Ishikawa (cell line): Measurements from ENCODE around the gene FGFR3.

Experiments
- CEBPB ChIP-seq: IDR thresholded peaks from 2 replicates; pipeline ENCODE4 v1.6.1; 2012
- EGR1 ChIP-seq: IDR thresholded peaks from 2 replicates; pipeline ENCODE4 v1.6.1; 2012
- EP300 ChIP-seq: IDR thresholded peaks from 2 replicates; pipeline ENCODE4 v1.6.1; 2012; ENCODE audit warnings: borderline replicate concordance
- NFIC ChIP-seq: IDR thresholded peaks from 2 replicates; pipeline ENCODE4 v1.6.1; 2012
- YY1 ChIP-seq: IDR thresholded peaks from 2 replicates; pipeline ENCODE4 v1.6.1; 2012; ENCODE audit warnings: low read depth
- ZBTB7A ChIP-seq: IDR thresholded peaks from 2 replicates; pipeline ENCODE4 v1.6.1; 2012; ENCODE audit warnings: low read depth

DNA sequence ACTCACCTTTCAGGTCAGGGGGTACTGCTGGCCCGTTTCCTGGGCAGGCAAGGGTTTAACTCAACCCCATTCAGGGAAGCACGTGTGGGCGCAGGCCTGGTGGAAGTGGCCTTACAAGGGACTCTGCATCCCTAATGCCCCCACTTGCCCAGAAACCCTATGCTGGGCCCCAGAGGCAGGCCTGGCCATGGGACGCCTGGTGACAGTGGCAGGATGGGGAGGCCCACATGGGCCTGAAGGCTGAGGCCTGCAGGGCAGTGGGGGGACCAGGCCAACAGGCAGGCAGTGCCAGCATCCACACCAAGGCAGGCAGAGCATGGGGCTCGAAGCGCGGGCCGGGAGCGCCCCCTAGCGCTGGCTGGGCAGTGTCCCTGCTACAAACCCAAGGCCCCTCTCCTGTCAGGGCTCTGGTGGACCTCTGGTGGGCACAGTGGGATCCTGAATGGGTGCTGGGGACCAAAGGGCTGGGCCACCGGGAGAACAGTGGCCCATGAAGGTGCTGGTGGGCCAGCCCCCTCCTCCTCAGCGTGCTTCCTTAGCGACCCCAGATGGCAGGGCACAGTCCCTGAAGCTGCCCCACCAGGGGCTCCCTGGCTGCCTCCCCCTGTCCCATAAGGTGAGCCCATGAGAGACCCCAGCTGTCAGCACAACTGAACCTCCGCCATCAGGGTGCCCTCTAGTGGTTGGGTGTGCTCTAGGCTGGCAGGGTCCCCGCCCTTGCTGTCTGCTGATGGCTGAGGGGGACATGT is 16.8 kb downstream of the FGFR3 start:
- 0 out of 2 replicates have a peak, but pooled peaks have one; percentile 39 for TF ChIP-seq ZBTB7A
- no peak for TF ChIP-seq EP300
- TF ChIP-seq CEBPB, result no peak
- TF ChIP-seq YY1, result no peak
- TF ChIP-seq EGR1, result no peak
- TF ChIP-seq NFIC, result no peak
